ENCODE results near the gene MIPOL1. TPM values are rescaled to one million over a fixed set of nuclear protein-coding genes. Genes with fewer than 3 reads are reported as not detected.

The MIPOL1 gene
- total RNA-seq, 1 experiment from 2014 or later: 15.4 TPM

GRCh38 chr14:37539992-37540391, 342.3 kb downstream of the MIPOL1 start:
- Histone ChIP-seq H3K27me3 (ENCODE audit: insufficient read depth, low read length) (no peaks in the 10 kb centered on the region), H3K9ac (ENCODE audit: low read length) (no peak overlapping the region), H3K36me3 (ENCODE audit: control insufficient read depth in 1 of 2, insufficient read depth in 2 of 2, low read length in 2 of 2) (no peaks in the 10 kb centered on the region), H3K27ac (ENCODE audit: low read depth, low read length) (no peak overlapping the region), H3K79me2 (ENCODE audit: insufficient read depth, low read length) (no peaks in the 10 kb centered on the region), H3K4me2 (ENCODE audit: low read length) (no peak overlapping the region), H3K4me1 (ENCODE audit: control insufficient read depth in 1 of 2, insufficient read depth in 2 of 2, low read length in 2 of 2) (no peaks in the 10 kb centered on the region), H3K9me3 (ENCODE audit: control insufficient read depth in 1 of 2, insufficient read depth in 1 of 2, low read depth in 1 of 2, low read length in 2 of 2) (no peaks in the 10 kb centered on the region), H3K4me3 (replicated peaks in 1 of 2; ENCODE audit: low read depth in 1 of 2, low read length in 2 of 2) (no peak overlapping the region), H2AFZ (ENCODE audit: low read depth, low read length, poor library complexity, severe bottlenecking) (no peak overlapping the region), H4K20me1 (ENCODE audit: insufficient read depth) (no peaks in the 10 kb centered on the region), H3K9me2 (ENCODE audit: insufficient read depth) (no peaks in the 10 kb centered on the region)
- CTCF ChIA-PET: no interaction called here
- intact Hi-C loops (cut with micrococcal nuclease): no loop called here
- RAD21 ChIA-PET (ENCODE audit: low non-redundant PET in 1 of 2, low total read pairs in 2 of 2, uncharacterized antibody in 2 of 2, unreplicated experiment in 2 of 2): no interaction called here
- ATAC-seq (no peak), DNase-seq (ENCODE audit: low read depth, low spot score) (no peak)
- no TSS peak for BruUV-seq (replicated peaks)
- no peak for TF ChIP-seq MAX (IDR thresholded peaks at IDR 0.05)
- TF ChIP-seq ZFX (IDR thresholded peaks at IDR 0.05): no peak
- TF ChIP-seq ZBTB33 (IDR thresholded peaks at IDR 0.05; ENCODE audit: extremely low read depth, insufficient replicate concordance, low read length): no peak
- TF ChIP-seq, protein P1, sequence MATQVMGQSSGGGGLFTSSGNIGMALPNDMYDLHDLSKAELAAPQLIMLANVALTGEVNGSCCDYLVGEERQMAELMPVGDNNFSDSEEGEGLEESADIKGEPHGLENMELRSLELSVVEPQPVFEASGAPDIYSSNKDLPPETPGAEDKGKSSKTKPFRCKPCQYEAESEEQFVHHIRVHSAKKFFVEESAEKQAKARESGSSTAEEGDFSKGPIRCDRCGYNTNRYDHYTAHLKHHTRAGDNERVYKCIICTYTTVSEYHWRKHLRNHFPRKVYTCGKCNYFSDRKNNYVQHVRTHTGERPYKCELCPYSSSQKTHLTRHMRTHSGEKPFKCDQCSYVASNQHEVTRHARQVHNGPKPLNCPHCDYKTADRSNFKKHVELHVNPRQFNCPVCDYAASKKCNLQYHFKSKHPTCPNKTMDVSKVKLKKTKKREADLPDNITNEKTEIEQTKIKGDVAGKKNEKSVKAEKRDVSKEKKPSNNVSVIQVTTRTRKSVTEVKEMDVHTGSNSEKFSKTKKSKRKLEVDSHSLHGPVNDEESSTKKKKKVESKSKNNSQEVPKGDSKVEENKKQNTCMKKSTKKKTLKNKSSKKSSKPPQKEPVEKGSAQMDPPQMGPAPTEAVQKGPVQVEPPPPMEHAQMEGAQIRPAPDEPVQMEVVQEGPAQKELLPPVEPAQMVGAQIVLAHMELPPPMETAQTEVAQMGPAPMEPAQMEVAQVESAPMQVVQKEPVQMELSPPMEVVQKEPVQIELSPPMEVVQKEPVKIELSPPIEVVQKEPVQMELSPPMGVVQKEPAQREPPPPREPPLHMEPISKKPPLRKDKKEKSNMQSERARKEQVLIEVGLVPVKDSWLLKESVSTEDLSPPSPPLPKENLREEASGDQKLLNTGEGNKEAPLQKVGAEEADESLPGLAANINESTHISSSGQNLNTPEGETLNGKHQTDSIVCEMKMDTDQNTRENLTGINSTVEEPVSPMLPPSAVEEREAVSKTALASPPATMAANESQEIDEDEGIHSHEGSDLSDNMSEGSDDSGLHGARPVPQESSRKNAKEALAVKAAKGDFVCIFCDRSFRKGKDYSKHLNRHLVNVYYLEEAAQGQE (IDR thresholded peaks at IDR 0.05; ENCODE audit: low read depth): no peak
- no peak for TF ChIP-seq FOSL1 (IDR thresholded peaks at IDR 0.05; ENCODE audit: low read depth)
- TF ChIP-seq, protein P2, sequence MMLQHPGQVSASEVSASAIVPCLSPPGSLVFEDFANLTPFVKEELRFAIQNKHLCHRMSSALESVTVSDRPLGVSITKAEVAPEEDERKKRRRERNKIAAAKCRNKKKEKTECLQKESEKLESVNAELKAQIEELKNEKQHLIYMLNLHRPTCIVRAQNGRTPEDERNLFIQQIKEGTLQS (IDR thresholded peaks at IDR 0.05): no peak
- TF ChIP-seq CEBPB (IDR thresholded peaks at IDR 0.05; ENCODE audit: low read depth): no peak
- TF ChIP-seq RAD21 (IDR thresholded peaks at IDR 0.05; ENCODE audit: low read depth): no peak
- no peak for TF ChIP-seq SRF (IDR thresholded peaks at IDR 0.05; ENCODE audit: low read depth)
- TF ChIP-seq CBX3 (IDR thresholded peaks at IDR 0.05; ENCODE audit: low read depth): no peak
- no peak for TF ChIP-seq TCF7L2 (IDR thresholded peaks at IDR 0.05; ENCODE audit: borderline replicate concordance, extremely low read depth, insufficient read depth, insufficient read length)
- TF ChIP-seq JUND (IDR thresholded peaks at IDR 0.05): no peak
- TF ChIP-seq EZH2phosphoT487 (IDR thresholded peaks at IDR 0.05; ENCODE audit: borderline replicate concordance): no peak
- no peak for TF ChIP-seq SP1 (IDR thresholded peaks at IDR 0.05; ENCODE audit: low read depth)
- TF ChIP-seq YY1 (IDR thresholded peaks at IDR 0.05; ENCODE audit: extremely low read depth, insufficient replicate concordance, low read depth, low read length): no peak
- TF ChIP-seq EGR1 (IDR thresholded peaks at IDR 0.05; ENCODE audit: low read depth): no peak
- POLR2A ChIA-PET: no interaction called here

Data from HCT116 (cell line).